ENCODE results near the gene PRRG4.
"Not testable (repeated sequence)": the region's sequence is repeated elsewhere in the genome, so short reads cannot be mapped to it uniquely, and the experiment has no call there.

PRRG4 gene

GRCh38 chr11:32883421-32883820, 53.7 kb downstream of the PRRG4 start:
- H3K4me3 ChIP-seq (ENCODE audit: low read length) = no peak overlapping the region
- TF ChIP-seq CTCF (conservative IDR thresholded peaks at IDR 0.05; ENCODE audit: low read depth, low read length) = no peak
- DNase-seq (ENCODE audit: low read depth) = no peak

- TF ChIP-seq CTCF (conservative IDR thresholded peaks at IDR 0.05; ENCODE audit: low read depth, low read length) = no peak
- H3K4me3 ChIP-seq (ENCODE audit: low read length) = no peak overlapping the region
- DNase-seq (ENCODE audit: low read depth) = no peak
Measured at GRCh38 chr11:32884023-32884422, 54.3 kb downstream of the PRRG4 start.

GRCh38 chr11:32884770-32885384, 55.1 kb downstream of the PRRG4 start:
- TF ChIP-seq CTCF (conservative IDR thresholded peaks at IDR 0.05; ENCODE audit: low read depth, low read length) = peak; percentile 63
- H3K4me3 ChIP-seq (ENCODE audit: low read length) = no peak overlapping the region
- DNase-seq (ENCODE audit: low read depth) = no peak

GRCh38 chr11:32885556-32885955, 55.8 kb downstream of the PRRG4 start:
- DNase-seq (ENCODE audit: low read depth) = no peak
- no peak for TF ChIP-seq CTCF (conservative IDR thresholded peaks at IDR 0.05; ENCODE audit: low read depth, low read length)
- H3K4me3 ChIP-seq (ENCODE audit: low read length) = no peak overlapping the region

GRCh38 chr11:32886180-32886579, 56.5 kb downstream of the PRRG4 start:
- TF ChIP-seq CTCF (conservative IDR thresholded peaks at IDR 0.05; ENCODE audit: low read depth, low read length) = no peak
- no peak for DNase-seq (ENCODE audit: low read depth)
- no peak overlapping the region for H3K4me3 ChIP-seq (ENCODE audit: low read length)

GRCh38 chr11:32887707-32888383, 58.1 kb downstream of the PRRG4 start:
- not testable (repeated sequence) for DNase-seq (ENCODE audit: low read depth); H3K4me3 ChIP-seq (ENCODE audit: low read length)

GRCh38 chr11:32888384-32888710, 58.6 kb downstream of the PRRG4 start:
- not testable (repeated sequence) for DNase-seq (ENCODE audit: low read depth); H3K4me3 ChIP-seq (ENCODE audit: low read length)

- H3K4me3 ChIP-seq (ENCODE audit: low read length) = no peak overlapping the region
- no peak for DNase-seq (ENCODE audit: low read depth)
- TF ChIP-seq CTCF (conservative IDR thresholded peaks at IDR 0.05; ENCODE audit: low read depth, low read length) = no peak
Measured at GRCh38 chr11:32888805-32889204, 59.1 kb downstream of the PRRG4 start.
